Activated T-helper 1 cell treated with anti-CD3 and anti-CD28 coated beads, Interleukin-2, amount 50 U/mL, for 16 hours (primary cell): ENCODE results near the gene IMMT.

Experiments
- DNase-seq, 2 donors: peaks; one replicate each; pipeline ENCODE4 v3.0.0-alpha.2; 2020; ENCODE audit warnings: low read depth in 1 of 2, low spot score in 1 of 2

Gene IMMT

GRCh38 chr2:86094229-86094628 is 101.0 kb downstream of the IMMT start:
- no peak for DNase-seq
